Measurements from ENCODE around the gene EIF4A2. TPM values are rescaled to one million over a fixed set of nuclear protein-coding genes. Genes with fewer than 3 reads are reported as not detected.

EIF4A2 gene
- total RNA-seq, 1 experiment from 2014 or later = 398 TPM

DNA sequence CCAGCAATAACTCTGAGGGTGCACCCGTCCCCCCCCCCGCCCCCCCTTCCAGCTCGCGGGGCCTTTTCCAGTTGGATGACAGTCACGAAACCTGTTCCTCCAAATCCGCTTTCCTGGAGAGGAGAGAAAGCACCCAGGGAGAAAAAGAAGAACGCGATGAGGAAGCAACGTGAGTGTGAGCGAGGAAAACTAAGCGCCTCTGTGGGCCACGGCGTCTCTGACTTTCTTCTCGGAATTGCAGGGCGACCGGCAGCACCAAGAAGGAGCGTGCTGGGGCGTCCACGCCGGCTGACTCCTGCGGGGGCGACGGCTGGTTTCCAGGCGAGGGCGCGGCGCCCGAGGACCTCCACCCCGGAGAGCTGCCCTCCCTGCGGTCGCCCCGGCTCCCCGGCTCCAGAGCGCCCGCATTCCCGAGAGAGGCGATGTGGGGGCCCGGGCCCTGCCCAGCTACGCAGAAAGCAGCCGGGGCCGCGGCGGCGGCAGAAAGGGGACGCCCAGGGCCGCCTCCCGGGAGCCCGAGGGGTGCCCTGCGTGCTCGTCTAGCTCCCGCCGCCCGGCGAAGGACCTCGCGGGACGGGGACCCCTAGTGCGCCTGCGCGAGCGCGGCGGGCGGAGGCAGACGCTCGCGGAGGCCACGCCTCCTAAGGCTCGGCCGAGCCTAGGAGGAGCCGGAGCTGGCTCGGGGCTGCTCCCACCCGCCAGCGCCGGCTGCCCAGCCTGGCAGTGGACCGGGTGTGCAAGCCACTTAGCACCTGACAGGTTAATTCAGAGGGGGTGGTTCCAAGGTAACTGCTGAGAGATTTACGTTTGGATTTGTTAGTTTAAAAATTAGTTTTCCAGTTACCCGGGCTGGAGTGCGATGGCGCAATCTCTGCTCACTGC is 43.8 kb downstream of the EIF4A2 start (continued):
- TF ChIP-seq POLR2AphosphoS5 (IDR thresholded peaks at IDR 0.05; ENCODE audit: low read depth, low read length) = peak; percentile 96

DNA sequence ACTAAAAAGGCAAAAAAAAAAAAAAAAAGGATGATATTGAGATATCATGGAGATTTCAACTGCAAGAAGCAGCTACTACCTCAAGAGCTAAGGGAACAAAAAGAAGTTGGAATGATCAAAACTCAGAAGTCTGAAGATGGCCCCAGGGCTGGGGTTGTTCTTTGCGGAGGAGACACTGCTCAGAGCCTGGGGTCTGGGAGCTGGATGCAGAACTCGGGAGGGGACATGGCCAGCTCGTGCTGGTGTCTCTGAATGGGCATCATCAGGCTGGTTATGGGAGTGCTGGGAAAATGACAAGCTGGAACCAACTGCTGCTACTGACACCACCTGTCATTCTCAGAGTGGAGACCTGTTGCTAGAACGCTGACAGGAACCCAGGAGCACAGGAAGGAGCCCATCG is 45.0 kb downstream of the EIF4A2 start:
- RAD21 ChIA-PET (ENCODE audit: low non-redundant PET in 1 of 2, low total read pairs in 2 of 2, uncharacterized antibody in 2 of 2, unreplicated experiment in 2 of 2) = no interaction called here
- peaks cover 4 to 14% of the 10 kb centered on the region in 2 experiments; a peak in 2 of 4 replicates for H3K4me1 ChIP-seq (ENCODE audit: control insufficient read depth in 1 of 2, insufficient read depth in 2 of 2, low read length in 2 of 2)
- CTCF ChIA-PET = interaction anchor here (1.5 to 1.7 kb wide), 2 partner anchors 9 to 21 kb away, joined by 6 to 7 read pairs; no protein-coding TSS in a partner anchor
- no peak overlapping the region for H3K9ac ChIP-seq (ENCODE audit: low read length)
- no peak overlapping the region for H3K27ac ChIP-seq (ENCODE audit: low read depth, low read length)
- POLR2A ChIA-PET = no interaction called here
- TF ChIP-seq ZFX (IDR thresholded peaks at IDR 0.05) (no peak), JUND (IDR thresholded peaks at IDR 0.05) (no peak), EZH2 (IDR thresholded peaks at IDR 0.05) (no peak), SIN3A (IDR thresholded peaks at IDR 0.05; ENCODE audit: low read depth) (no peak), FOSL1 (IDR thresholded peaks at IDR 0.05; ENCODE audit: low read depth) (no peak)
- TF ChIP-seq, protein P1, sequence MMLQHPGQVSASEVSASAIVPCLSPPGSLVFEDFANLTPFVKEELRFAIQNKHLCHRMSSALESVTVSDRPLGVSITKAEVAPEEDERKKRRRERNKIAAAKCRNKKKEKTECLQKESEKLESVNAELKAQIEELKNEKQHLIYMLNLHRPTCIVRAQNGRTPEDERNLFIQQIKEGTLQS (IDR thresholded peaks at IDR 0.05) = no peak
- H3K4me3 ChIP-seq (replicated peaks in 1 of 2; ENCODE audit: low read depth in 1 of 2, low read length in 2 of 2) = no peak overlapping the region
- no peaks in the 10 kb centered on the region; the same call in 1 of the 2 replicates for H3K79me2 ChIP-seq (ENCODE audit: insufficient read depth, low read length)
- H3K27me3 ChIP-seq (ENCODE audit: insufficient read depth, low read length) = peaks cover 34% of the 10 kb centered on the region
- ATAC-seq (no peak), DNase-seq (ENCODE audit: low read depth, low spot score) (no peak)
- H3K9me3 ChIP-seq (ENCODE audit: control insufficient read depth in 1 of 2, insufficient read depth in 1 of 2, low read depth in 1 of 2, low read length in 2 of 2) = no peaks in the 10 kb centered on the region
- no peak overlapping the region for H2AFZ ChIP-seq (ENCODE audit: low read depth, low read length, poor library complexity, severe bottlenecking)
- intact Hi-C loops (cut with micrococcal nuclease) = loop anchor here (10.0 kb wide), 3 partner anchors 244 to 844 kb away; no protein-coding TSS in a partner anchor
- peak overlapping the region; percentile 88; the same call in 1 of the 2 replicates for H3K4me2 ChIP-seq (ENCODE audit: low read length)
- no peaks in the 10 kb centered on the region for H4K20me1 ChIP-seq (ENCODE audit: insufficient read depth)
- no peaks in the 10 kb centered on the region for H3K36me3 ChIP-seq (ENCODE audit: control insufficient read depth in 1 of 2, insufficient read depth in 2 of 2, low read length in 2 of 2)
- no TSS peak for BruUV-seq (replicated peaks)
- H3K9me2 ChIP-seq (ENCODE audit: insufficient read depth) = no peaks in the 10 kb centered on the region

DNA sequence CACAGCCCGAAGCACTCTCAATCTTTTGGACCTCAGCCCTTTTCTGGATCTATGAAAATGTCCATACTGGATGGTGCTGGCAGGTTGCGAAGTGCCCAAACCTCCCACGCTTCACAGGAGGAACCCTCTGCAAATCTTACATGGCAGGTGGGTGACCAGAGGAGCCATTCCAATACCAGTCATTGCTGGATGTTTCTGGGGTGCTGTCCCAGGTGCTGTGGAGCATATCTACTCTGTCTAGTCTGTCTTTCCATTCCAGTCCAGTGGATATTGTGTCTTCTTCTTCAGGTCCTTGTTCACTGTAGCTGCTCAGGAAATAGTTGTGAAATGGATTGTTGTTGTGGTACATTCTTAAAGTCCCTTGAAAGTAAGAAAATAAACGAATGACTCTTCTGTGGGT is 48.4 kb downstream of the EIF4A2 start:
- TF ChIP-seq ELF1 (IDR thresholded peaks at IDR 0.05; ENCODE audit: borderline replicate concordance, low read depth) = no peak
- no peak for TF ChIP-seq YY1 (IDR thresholded peaks at IDR 0.05; ENCODE audit: extremely low read depth, insufficient replicate concordance, low read depth, low read length)
- TF ChIP-seq EZH2 (IDR thresholded peaks at IDR 0.05) = no peak
- no peak for TF ChIP-seq ZFX (IDR thresholded peaks at IDR 0.05)
- BruUV-seq (replicated peaks) = no TSS peak
- Histone ChIP-seq H4K20me1 (ENCODE audit: insufficient read depth) (no peaks in the 10 kb centered on the region), H3K9me2 (ENCODE audit: insufficient read depth) (no peaks in the 10 kb centered on the region), H2AFZ (ENCODE audit: low read depth, low read length, poor library complexity, severe bottlenecking) (no peak overlapping the region), H3K27me3 (ENCODE audit: insufficient read depth, low read length) (peaks cover 34% of the 10 kb centered on the region), H3K79me2 (ENCODE audit: insufficient read depth, low read length) (no peaks in the 10 kb centered on the region; the same call in 1 of the 2 replicates), H3K9ac (ENCODE audit: low read length) (no peak overlapping the region), H3K4me3 (replicated peaks in 1 of 2; ENCODE audit: low read depth in 1 of 2, low read length in 2 of 2) (no peak overlapping the region), H3K4me2 (ENCODE audit: low read length) (no peak overlapping the region), H3K4me1 (ENCODE audit: control insufficient read depth in 1 of 2, insufficient read depth in 2 of 2, low read length in 2 of 2) (peaks cover 0 to 5% of the 10 kb centered on the region in 2 experiments; a peak in 1 of 4 replicates), H3K27ac (ENCODE audit: low read depth, low read length) (no peak overlapping the region), H3K9me3 (ENCODE audit: control insufficient read depth in 1 of 2, insufficient read depth in 1 of 2, low read depth in 1 of 2, low read length in 2 of 2) (no peaks in the 10 kb centered on the region), H3K36me3 (ENCODE audit: control insufficient read depth in 1 of 2, insufficient read depth in 2 of 2, low read length in 2 of 2) (no peaks in the 10 kb centered on the region)
- ChIA-PET POLR2A (no interaction called here), RAD21 (ENCODE audit: low non-redundant PET in 1 of 2, low total read pairs in 2 of 2, uncharacterized antibody in 2 of 2, unreplicated experiment in 2 of 2) (no interaction called here), CTCF (no interaction called here)
- ATAC-seq (no peak), DNase-seq (ENCODE audit: low read depth, low spot score) (no peak)
- intact Hi-C loops (cut with micrococcal nuclease) = no loop called here
